Nephron (organoid): Measurements from ENCODE around the gene FAM120C.

Experiments used
- H3K27ac Mint-ChIP-seq, 3 experiments: 2 replicates each; pipeline ENCODE4 v1.8.0; 2020; ENCODE audit warnings: mixed read lengths in 3 of 3, mild to moderate bottlenecking in 2 of 3, moderate library complexity in 1 of 3
- H3K27me3 Mint-ChIP-seq: 2 replicates; pipeline ENCODE4 v1.8.0; 2021; ENCODE audit warnings: low read depth, mild to moderate bottlenecking, moderate library complexity, mixed read lengths
- H3K36me3 Mint-ChIP-seq: 2 replicates; pipeline ENCODE4 v1.8.0; 2020; ENCODE audit warnings: low read depth, mixed read lengths
- H3K4me1 Mint-ChIP-seq: 2 replicates; pipeline ENCODE4 v1.8.0; 2020; ENCODE audit warnings: mixed read lengths
- H3K4me3 Mint-ChIP-seq, 3 experiments: 2 replicates each; pipeline ENCODE4 v1.8.0; 2020; ENCODE audit warnings: mild to moderate bottlenecking in 3 of 3, mixed read lengths in 3 of 3, moderate library complexity in 2 of 3
- H3K9me3 Mint-ChIP-seq: 2 replicates; pipeline ENCODE4 v1.8.0; 2020; ENCODE audit warnings: mixed read lengths
- TF ChIP-seq, protein P1 (sequence below), 3 experiments: fragments of 200-600 bp; sonication (generic); IDR thresholded peaks; one replicate each; pipeline ENCODE4 v1.5.0; 2021; ENCODE audit warnings: antibody characterized with exemption in 3 of 3; ENCODE audit not compliant: unreplicated experiment in 3 of 3

Gene FAM120C

DNA sequence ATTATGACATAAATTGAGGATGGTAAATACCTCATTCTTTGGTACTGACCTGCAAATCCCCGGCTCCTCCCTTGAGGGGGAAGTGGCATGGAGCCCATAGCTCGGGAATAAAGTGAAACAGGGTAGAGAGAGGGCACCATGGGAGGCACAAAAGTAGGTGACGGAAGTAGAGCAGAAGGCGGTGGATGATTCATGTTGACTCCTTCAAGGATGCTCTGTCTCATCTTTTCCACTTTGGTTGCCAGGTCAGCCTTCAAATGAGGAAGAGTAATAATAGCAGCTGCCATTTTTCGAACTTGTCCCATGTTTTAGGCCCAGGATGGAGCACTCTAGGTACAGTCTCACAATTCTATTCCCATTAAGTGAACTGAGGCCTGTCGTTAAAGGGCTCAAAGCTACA is 97.4 kb downstream of the FAM120C start:
- TF ChIP-seq, protein P1, sequence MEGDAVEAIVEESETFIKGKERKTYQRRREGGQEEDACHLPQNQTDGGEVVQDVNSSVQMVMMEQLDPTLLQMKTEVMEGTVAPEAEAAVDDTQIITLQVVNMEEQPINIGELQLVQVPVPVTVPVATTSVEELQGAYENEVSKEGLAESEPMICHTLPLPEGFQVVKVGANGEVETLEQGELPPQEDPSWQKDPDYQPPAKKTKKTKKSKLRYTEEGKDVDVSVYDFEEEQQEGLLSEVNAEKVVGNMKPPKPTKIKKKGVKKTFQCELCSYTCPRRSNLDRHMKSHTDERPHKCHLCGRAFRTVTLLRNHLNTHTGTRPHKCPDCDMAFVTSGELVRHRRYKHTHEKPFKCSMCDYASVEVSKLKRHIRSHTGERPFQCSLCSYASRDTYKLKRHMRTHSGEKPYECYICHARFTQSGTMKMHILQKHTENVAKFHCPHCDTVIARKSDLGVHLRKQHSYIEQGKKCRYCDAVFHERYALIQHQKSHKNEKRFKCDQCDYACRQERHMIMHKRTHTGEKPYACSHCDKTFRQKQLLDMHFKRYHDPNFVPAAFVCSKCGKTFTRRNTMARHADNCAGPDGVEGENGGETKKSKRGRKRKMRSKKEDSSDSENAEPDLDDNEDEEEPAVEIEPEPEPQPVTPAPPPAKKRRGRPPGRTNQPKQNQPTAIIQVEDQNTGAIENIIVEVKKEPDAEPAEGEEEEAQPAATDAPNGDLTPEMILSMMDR (IDR thresholded peaks at IDR 0.05; ENCODE audit: unreplicated experiment in 3 of 3), result no peak
- no peaks in the 10 kb centered on the region for H3K27me3 Mint-ChIP-seq
- no peaks in the 10 kb centered on the region for H3K4me1 Mint-ChIP-seq
- no peak overlapping the region for H3K4me3 Mint-ChIP-seq
- H3K27ac Mint-ChIP-seq, result no peak overlapping the region
- peaks cover 4% of the 10 kb centered on the region for H3K9me3 Mint-ChIP-seq
- peaks cover 24% of the 10 kb centered on the region for H3K36me3 Mint-ChIP-seq

GRCh38 chrX:54076903-54077302 is 106.2 kb downstream of the FAM120C start:
- Mint-ChIP-seq H3K9me3 (peaks cover 2% of the 10 kb centered on the region), H3K4me3 (no peak overlapping the region), H3K27me3 (no peaks in the 10 kb centered on the region), H3K36me3 (peaks cover 27% of the 10 kb centered on the region), H3K27ac (no peak overlapping the region), H3K4me1 (no peaks in the 10 kb centered on the region)
- TF ChIP-seq, protein P1 (IDR thresholded peaks at IDR 0.05; ENCODE audit: unreplicated experiment in 3 of 3), result no peak

DNA sequence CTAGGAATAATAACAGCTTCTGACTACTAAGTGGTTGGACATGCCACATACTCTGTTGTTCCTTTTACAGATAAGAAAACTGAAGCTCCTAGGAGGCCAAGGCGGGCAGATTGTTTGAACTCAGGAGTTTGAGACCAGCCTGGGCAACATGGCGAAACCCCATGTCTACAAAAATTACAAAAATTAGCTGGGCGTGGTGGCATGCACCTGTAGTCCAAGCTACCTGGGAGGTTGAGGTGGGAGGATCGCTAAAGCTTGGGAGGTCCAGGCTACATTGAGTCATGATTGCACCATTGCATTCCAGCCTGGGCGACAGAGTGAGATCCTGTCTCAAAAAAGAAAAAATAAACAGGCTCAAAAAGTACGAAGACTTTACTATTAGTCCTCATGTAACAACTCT is 108.2 kb downstream of the FAM120C start:
- Mint-ChIP-seq H3K4me1 (no peaks in the 10 kb centered on the region), H3K4me3 (no peak overlapping the region), H3K27ac (no peak overlapping the region), H3K36me3 (peaks cover 27% of the 10 kb centered on the region), H3K27me3 (no peaks in the 10 kb centered on the region), H3K9me3 (peaks cover 2% of the 10 kb centered on the region)
- TF ChIP-seq, protein P1 (IDR thresholded peaks at IDR 0.05; ENCODE audit: unreplicated experiment in 3 of 3), result no peak

DNA sequence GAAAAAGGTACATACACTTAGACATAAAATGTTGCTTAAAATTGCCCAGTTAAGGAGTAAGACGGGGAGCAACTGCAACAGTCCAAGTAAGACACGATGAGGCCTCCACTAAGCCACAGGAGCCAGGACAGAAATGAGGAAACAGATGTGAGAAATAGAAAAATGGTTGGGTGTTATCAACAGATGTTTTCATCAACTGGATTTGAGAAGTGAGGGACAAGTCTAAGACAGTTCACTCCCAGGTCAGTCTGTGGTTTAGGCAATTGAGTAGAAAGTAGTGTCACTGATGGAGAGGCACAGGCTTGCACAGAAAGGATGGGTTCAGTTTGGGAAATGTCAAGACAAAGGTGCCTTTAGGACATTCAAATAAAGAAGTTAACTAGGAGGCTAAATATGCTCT is 115.3 kb downstream of the FAM120C start:
- no peak overlapping the region for H3K4me3 Mint-ChIP-seq
- peaks cover 24% of the 10 kb centered on the region for H3K36me3 Mint-ChIP-seq
- TF ChIP-seq, protein P1 (IDR thresholded peaks at IDR 0.05; ENCODE audit: unreplicated experiment in 3 of 3), result no peak
- H3K27ac Mint-ChIP-seq, result no peak overlapping the region
- no peaks in the 10 kb centered on the region for H3K4me1 Mint-ChIP-seq
- no peaks in the 10 kb centered on the region for H3K27me3 Mint-ChIP-seq
- peaks cover 7% of the 10 kb centered on the region for H3K9me3 Mint-ChIP-seq

DNA sequence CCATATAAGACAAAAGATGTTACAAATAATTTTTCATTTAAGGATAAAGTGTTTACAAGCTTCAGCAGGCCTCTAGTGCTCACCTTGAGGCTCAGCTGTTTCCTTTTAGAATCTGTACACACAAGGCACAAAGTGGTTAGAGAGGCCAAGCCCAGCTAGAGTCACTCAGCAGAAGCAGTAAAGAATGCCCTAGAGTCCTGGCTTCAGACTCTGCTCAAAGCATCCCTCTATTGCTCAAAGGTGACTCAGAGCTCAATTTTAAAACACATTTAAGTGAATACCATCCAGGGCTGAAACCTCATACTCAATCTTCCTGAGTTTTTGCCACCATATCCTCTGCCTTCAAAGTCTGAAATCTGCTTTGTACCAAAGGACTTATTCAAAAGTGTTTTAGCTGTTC is 116.2 kb downstream of the FAM120C start:
- Mint-ChIP-seq H3K4me3 (no peak overlapping the region), H3K4me1 (no peaks in the 10 kb centered on the region), H3K9me3 (peaks cover 7% of the 10 kb centered on the region), H3K27ac (no peak overlapping the region), H3K27me3 (no peaks in the 10 kb centered on the region), H3K36me3 (peaks cover 21% of the 10 kb centered on the region)
- TF ChIP-seq, protein P1 (IDR thresholded peaks at IDR 0.05; ENCODE audit: unreplicated experiment in 3 of 3), result no peak

DNA sequence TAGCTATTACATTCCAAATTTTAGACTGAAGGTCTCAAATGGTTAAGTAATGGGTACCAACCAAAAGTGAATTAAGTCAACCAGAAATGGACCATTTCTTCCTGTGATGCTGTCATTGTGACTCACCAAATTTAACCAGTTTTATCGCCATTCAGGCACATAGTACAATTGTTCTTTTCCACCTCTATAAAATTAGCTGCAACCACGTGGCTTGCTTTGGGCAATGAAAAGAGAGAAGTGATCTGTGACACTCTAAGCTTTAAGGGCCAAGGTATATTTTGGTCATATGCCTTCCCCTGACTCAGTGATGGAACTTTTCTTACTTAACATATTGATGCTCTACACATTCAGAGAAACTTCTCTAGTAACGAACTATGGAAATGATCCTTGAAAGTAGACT is 118.5 kb downstream of the FAM120C start:
- Mint-ChIP-seq H3K36me3 (peaks cover 16% of the 10 kb centered on the region), H3K9me3 (peaks cover 11% of the 10 kb centered on the region), H3K4me1 (no peaks in the 10 kb centered on the region), H3K27ac (no peak overlapping the region), H3K4me3 (no peak overlapping the region), H3K27me3 (no peaks in the 10 kb centered on the region)
- TF ChIP-seq, protein P1 (IDR thresholded peaks at IDR 0.05; ENCODE audit: unreplicated experiment in 3 of 3), result no peak
